MM.1S (cell line): ENCODE data around the gene FEZ2.

Experiments used
- DNase-seq: peaks from one replicate; pipeline ENCODE4 v3.0.0-alpha.2; 2015
- H2AFZ ChIP-seq: fragments of 300-600 bp; sonication (generic); 2 replicates; pipeline ENCODE4 v1.6.0; 2016; ENCODE audit warnings: antibody characterized with exemption, low read length
- H3F3A ChIP-seq: fragments of 300-600 bp; sonication (generic); 2 replicates; pipeline ENCODE4 v1.6.1; 2016; ENCODE audit warnings: mild to moderate bottlenecking, antibody characterized with exemption, low read length, moderate library complexity, mixed read lengths; ENCODE audit not compliant: insufficient read depth
- H3K27ac ChIP-seq: fragments of 300-600 bp; sonication (generic); 2 replicates; pipeline ENCODE4 v1.5.1; 2016; ENCODE audit warnings: mild to moderate bottlenecking, low read length
- H3K27me3 ChIP-seq: fragments of 300-600 bp; sonication (generic); replicated peaks from 2 replicates; pipeline ENCODE4 v1.6.0; 2016; ENCODE audit warnings: low read length; ENCODE audit not compliant: insufficient read depth
- H3K36me3 ChIP-seq: fragments of 300-600 bp; sonication (generic); replicated peaks from 2 replicates; pipeline ENCODE4 v1.6.1; 2016; ENCODE audit warnings: mild to moderate bottlenecking, low read length, mixed read lengths; ENCODE audit not compliant: insufficient read depth
- H3K4me1 ChIP-seq: fragments of 300-600 bp; sonication (generic); 2 replicates; pipeline ENCODE4 v1.6.1; 2016; ENCODE audit warnings: low read length, mixed read lengths
- H3K4me2 ChIP-seq: fragments of 300-600 bp; sonication (generic); 2 replicates; pipeline ENCODE4 v1.6.0; 2016; ENCODE audit warnings: low read depth, low read length
- H3K4me3 ChIP-seq: fragments of 300-600 bp; sonication (generic); 2 replicates; pipeline ENCODE4 v1.5.1; 2016; ENCODE audit warnings: low read length, mixed read lengths
- H3K79me2 ChIP-seq: fragments of 300-600 bp; sonication (generic); 2 replicates; pipeline ENCODE4 v1.6.1; 2016; ENCODE audit warnings: mixed run types, low read length, mixed read lengths
- H3K9ac ChIP-seq: fragments of 300-600 bp; sonication (generic); 2 replicates; pipeline ENCODE4 v1.6.1; 2016; ENCODE audit warnings: low read length, mixed read lengths
- H3K9me2 ChIP-seq: fragments of 300-600 bp; sonication (generic); replicated peaks from 2 replicates; pipeline ENCODE4 v1.6.1; 2016; ENCODE audit warnings: mild to moderate bottlenecking, low read length, mixed read lengths; ENCODE audit not compliant: insufficient read depth
- H3K9me3 ChIP-seq: fragments of 300-600 bp; sonication (generic); replicated peaks from 2 replicates; pipeline ENCODE4 v1.6.1; 2016; ENCODE audit warnings: mild to moderate bottlenecking, low read length, mixed read lengths; ENCODE audit not compliant: insufficient read depth
- H4K20me1 ChIP-seq: fragments of 300-600 bp; sonication (generic); 2 replicates; pipeline ENCODE4 v1.6.1; 2016; ENCODE audit warnings: mild to moderate bottlenecking, low read length, moderate library complexity, mixed read lengths; ENCODE audit not compliant: insufficient read depth
- EZH2 ChIP-seq: fragments of 300-600 bp; sonication (generic); optimal IDR thresholded peaks from 2 replicates; pipeline ENCODE3; 2017; ENCODE audit warnings: low read depth, mild to moderate bottlenecking, antibody characterized with exemption, low read length, mixed read lengths
- EZH2phosphoT487 ChIP-seq: fragments of 300-600 bp; sonication (generic); IDR thresholded peaks from 2 replicates; pipeline ENCODE4 v1.6.1; 2018; ENCODE audit warnings: antibody characterized with exemption, low read length
- TF ChIP-seq, protein P1 (sequence below): fragments of 300-600 bp; sonication (generic); IDR thresholded peaks from 2 replicates; pipeline ENCODE4 v1.5.1; 2016; ENCODE audit warnings: antibody characterized with exemption, low read length, mixed read lengths

Gene FEZ2

GRCh38 chr2:36525245-36525644 lies 72.7 kb downstream of the FEZ2 start:
- no peaks in the 10 kb centered on the region for H3K36me3 ChIP-seq
- DNase-seq, result no peak
- peaks cover 6% of the 10 kb centered on the region; the same call in 1 of the 2 replicates for H3F3A ChIP-seq
- H3K9me2 ChIP-seq, result no peaks in the 10 kb centered on the region
- H3K9me3 ChIP-seq, result no peaks in the 10 kb centered on the region
- H3K79me2 ChIP-seq, result no peaks in the 10 kb centered on the region
- TF ChIP-seq EZH2 (no peak), EZH2phosphoT487 (no peak)
- TF ChIP-seq, protein P1, sequence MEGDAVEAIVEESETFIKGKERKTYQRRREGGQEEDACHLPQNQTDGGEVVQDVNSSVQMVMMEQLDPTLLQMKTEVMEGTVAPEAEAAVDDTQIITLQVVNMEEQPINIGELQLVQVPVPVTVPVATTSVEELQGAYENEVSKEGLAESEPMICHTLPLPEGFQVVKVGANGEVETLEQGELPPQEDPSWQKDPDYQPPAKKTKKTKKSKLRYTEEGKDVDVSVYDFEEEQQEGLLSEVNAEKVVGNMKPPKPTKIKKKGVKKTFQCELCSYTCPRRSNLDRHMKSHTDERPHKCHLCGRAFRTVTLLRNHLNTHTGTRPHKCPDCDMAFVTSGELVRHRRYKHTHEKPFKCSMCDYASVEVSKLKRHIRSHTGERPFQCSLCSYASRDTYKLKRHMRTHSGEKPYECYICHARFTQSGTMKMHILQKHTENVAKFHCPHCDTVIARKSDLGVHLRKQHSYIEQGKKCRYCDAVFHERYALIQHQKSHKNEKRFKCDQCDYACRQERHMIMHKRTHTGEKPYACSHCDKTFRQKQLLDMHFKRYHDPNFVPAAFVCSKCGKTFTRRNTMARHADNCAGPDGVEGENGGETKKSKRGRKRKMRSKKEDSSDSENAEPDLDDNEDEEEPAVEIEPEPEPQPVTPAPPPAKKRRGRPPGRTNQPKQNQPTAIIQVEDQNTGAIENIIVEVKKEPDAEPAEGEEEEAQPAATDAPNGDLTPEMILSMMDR, result no peak
- H2AFZ ChIP-seq, result no peak overlapping the region
- no peaks in the 10 kb centered on the region for H4K20me1 ChIP-seq
- no peaks in the 10 kb centered on the region for H3K27me3 ChIP-seq
- H3K4me2 ChIP-seq, result no peak overlapping the region
- H3K4me3 ChIP-seq, result no peak overlapping the region
- peaks cover 21% of the 10 kb centered on the region for H3K4me1 ChIP-seq
- no peak overlapping the region for H3K27ac ChIP-seq
- H3K9ac ChIP-seq, result no peak overlapping the region

DNA sequence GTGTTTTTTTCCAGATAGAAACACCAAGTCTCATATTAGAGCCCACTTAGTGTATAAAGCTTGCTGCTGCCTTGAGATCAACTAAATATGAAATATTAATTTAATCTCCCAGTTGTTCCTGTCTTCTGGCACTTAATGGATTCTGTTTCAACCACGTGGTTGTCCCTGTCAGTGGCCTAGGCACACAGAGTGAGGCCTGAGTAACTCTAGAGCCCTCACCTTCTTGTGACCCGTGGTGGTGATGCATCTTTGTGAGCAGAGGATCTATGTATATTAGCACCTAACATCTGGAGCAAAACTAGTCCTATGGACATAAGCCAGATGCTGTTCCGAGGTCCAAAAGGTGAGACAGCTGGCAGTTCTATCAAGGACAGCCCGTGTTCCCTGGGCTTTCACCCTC lies 74.8 kb downstream of the FEZ2 start:
- H3K36me3 ChIP-seq, result no peaks in the 10 kb centered on the region
- no peaks in the 10 kb centered on the region for H4K20me1 ChIP-seq
- no peaks in the 10 kb centered on the region for H3K9me2 ChIP-seq
- H3K79me2 ChIP-seq, result no peaks in the 10 kb centered on the region
- TF ChIP-seq, protein P1, result no peak
- no peak for TF ChIP-seq EZH2
- H3K27ac ChIP-seq, result no peak overlapping the region
- no peaks in the 10 kb centered on the region for H3F3A ChIP-seq
- H3K4me1 ChIP-seq, result 0 out of 2 replicates have a peak, but pooled peaks cover 5% of the 10 kb centered on the region
- H3K27me3 ChIP-seq, result no peaks in the 10 kb centered on the region
- DNase-seq, result no peak
- no peak overlapping the region for H3K4me3 ChIP-seq
- H3K9me3 ChIP-seq, result no peaks in the 10 kb centered on the region
- H2AFZ ChIP-seq, result no peak overlapping the region
- H3K9ac ChIP-seq, result no peak overlapping the region
- H3K4me2 ChIP-seq, result no peak overlapping the region

GRCh38 chr2:36520431-36520830 lies 77.5 kb downstream of the FEZ2 start:
- no peak overlapping the region for H3K27ac ChIP-seq
- H3K9me3 ChIP-seq, result no peaks in the 10 kb centered on the region
- H3K9ac ChIP-seq, result no peak overlapping the region
- no peaks in the 10 kb centered on the region for H4K20me1 ChIP-seq
- no peaks in the 10 kb centered on the region for H3K36me3 ChIP-seq
- no peaks in the 10 kb centered on the region for H3K27me3 ChIP-seq
- TF ChIP-seq EZH2phosphoT487 (no peak), EZH2 (no peak)
- TF ChIP-seq, protein P1, result no peak
- no peaks in the 10 kb centered on the region for H3K9me2 ChIP-seq
- H3K4me2 ChIP-seq, result no peak overlapping the region
- H3K4me3 ChIP-seq, result no peak overlapping the region
- no peaks in the 10 kb centered on the region for H3F3A ChIP-seq
- H3K79me2 ChIP-seq, result no peaks in the 10 kb centered on the region
- H3K4me1 ChIP-seq, result no peaks in the 10 kb centered on the region
- no peak for DNase-seq
- H2AFZ ChIP-seq, result no peak overlapping the region
